H1 (cell line): ENCODE measurements around the gene ARHGAP1.

Experiments used
- CTCF ChIP-seq, 3 experiments: IDR thresholded peaks; 1 replicate in 2 of 3; 2 replicates in 1 of 3; pipeline versions ENCODE4 v1.5.1 to v1.6.1; 2011; ENCODE audit warnings: low read length in 3 of 3, mild to moderate bottlenecking in 3 of 3, inconsistent platforms in 2 of 3, low read depth in 1 of 3, moderate library complexity in 1 of 3; ENCODE audit not compliant: insufficient read depth in 1 of 3; ENCODE audit errors: control extremely low read depth in 1 of 3
- E2F6 ChIP-seq: IDR thresholded peaks from 2 replicates; pipeline ENCODE4 v1.6.1; 2012; ENCODE audit warnings: inconsistent platforms
- EP300 ChIP-seq, 2 experiments: IDR thresholded peaks; 1 replicate in 1 of 2; 2 replicates in 1 of 2; pipeline ENCODE4 v1.6.1; 2011 to 2012; ENCODE audit warnings: low read depth in 2 of 2, low read length in 2 of 2, mild to moderate bottlenecking in 2 of 2, borderline replicate concordance in 1 of 2, inconsistent platforms in 1 of 2, moderate library complexity in 1 of 2
- HDAC2 ChIP-seq, 2 experiments: fragments of 300-600 bp in 1 of 2; sonication (generic) in 1 of 2; IDR thresholded peaks; 2 replicates each; pipeline ENCODE4 v1.6.1; 2011 to 2012; ENCODE audit warnings: low read depth in 2 of 2, low read length in 2 of 2, mild to moderate bottlenecking in 2 of 2, moderate library complexity in 2 of 2, borderline replicate concordance in 1 of 2, inconsistent platforms in 1 of 2
- POLR2A ChIP-seq, 2 experiments: IDR thresholded peaks; 1 replicate in 1 of 2; 2 replicates in 1 of 2; pipeline ENCODE4 v1.6.1; 2011; ENCODE audit warnings: low read depth in 2 of 2, low read length in 2 of 2, mild to moderate bottlenecking in 2 of 2; ENCODE audit errors: control extremely low read depth in 1 of 2
- POLR2AphosphoS5 ChIP-seq: IDR thresholded peaks from 2 replicates; pipeline ENCODE4 v1.6.1; 2011; ENCODE audit warnings: low read depth, low read length
- RFX5 ChIP-seq: IDR thresholded peaks from 2 replicates; pipeline ENCODE4 v1.6.1; 2011; ENCODE audit warnings: low read depth, low read length, improper control_type of control experiment, borderline replicate concordance
- SUZ12 ChIP-seq: fragments of 200-600 bp; sonication (generic); IDR thresholded peaks from 2 replicates; pipeline ENCODE4 v1.6.1; 2012; ENCODE audit warnings: mild to moderate bottlenecking, inconsistent platforms, low read length, moderate library complexity, mixed read lengths
- TAF1 ChIP-seq: IDR thresholded peaks from 2 replicates; pipeline ENCODE4 v1.6.1; 2011; ENCODE audit warnings: mild to moderate bottlenecking, low read depth, low read length
- USF2 ChIP-seq: IDR thresholded peaks from 2 replicates; pipeline ENCODE4 v1.6.1; 2011; ENCODE audit warnings: low read length, improper control_type of control experiment
- ZNF274 ChIP-seq: IDR thresholded peaks from 2 replicates; pipeline ENCODE4 v1.7.0; 2012; ENCODE audit warnings: low read length, borderline replicate concordance; ENCODE audit errors: extremely low read depth

GRCh38 chr11:46697723-46698122 lies 2.7 kb downstream of the ARHGAP1 start:
- TF ChIP-seq ZNF274 (no peak), USF2 (no peak), RFX5 (no peak), POLR2AphosphoS5 (no peak), POLR2A (IDR thresholded peaks at IDR 0.05; ENCODE audit: control extremely low read depth in 1 of 2, low read depth in 2 of 2, low read length in 2 of 2) (no peak), SUZ12 (no peak), CTCF (IDR thresholded peaks at IDR 0.05; ENCODE audit: control extremely low read depth in 1 of 3, insufficient read depth in 1 of 3, low read depth in 1 of 3, low read length in 3 of 3) (no peak), E2F6 (no peak), HDAC2 (IDR thresholded peaks at IDR 0.05; ENCODE audit: borderline replicate concordance in 1 of 2, low read depth in 2 of 2, low read length in 2 of 2) (no peak), EP300 (IDR thresholded peaks at IDR 0.05; ENCODE audit: borderline replicate concordance in 1 of 2, low read depth in 2 of 2, low read length in 2 of 2) (no peak), TAF1 (no peak)
